Hepatocyte (in vitro differentiated cells): ENCODE measurements around the gene CEP95. TPM values are rescaled to one million over a fixed set of nuclear protein-coding genes. Genes with fewer than 3 reads are reported as not detected.

ENCODE experiments used
- DNase-seq: peaks from one replicate; pipeline ENCODE4 v3.0.0-alpha.2; 2016; ENCODE audit warnings: low spot score
- H2AFZ ChIP-seq: fragments of 200-600 bp; sonication (generic); 2 replicates; pipeline ENCODE4 v1.6.0; 2016; ENCODE audit warnings: antibody characterized with exemption, mild to moderate bottlenecking
- H3K27ac ChIP-seq: fragments of 200-600 bp; sonication (generic); 2 replicates; pipeline ENCODE4 v1.5.1; 2016; ENCODE audit warnings: mild to moderate bottlenecking
- H3K27me3 ChIP-seq: fragments of 200-600 bp; sonication (generic); 2 replicates; pipeline ENCODE4 v1.6.1; 2016
- H3K36me3 ChIP-seq: fragments of 200-600 bp; sonication (generic); replicated peaks from 2 replicates; pipeline ENCODE4 v1.5.1; 2016; ENCODE audit warnings: low read depth; ENCODE audit not compliant: insufficient read depth
- H3K4me1 ChIP-seq: fragments of 200-600 bp; sonication (generic); 2 replicates; pipeline ENCODE4 v1.5.1; 2016; ENCODE audit warnings: mild to moderate bottlenecking, moderate library complexity; ENCODE audit not compliant: insufficient read depth
- H3K4me2 ChIP-seq: fragments of 200-600 bp; sonication (generic); 2 replicates; pipeline ENCODE4 v1.6.0; 2016
- H3K4me3 ChIP-seq: fragments of 200-600 bp; sonication (generic); 2 replicates; pipeline ENCODE4 v1.5.1; 2016; ENCODE audit warnings: mild to moderate bottlenecking
- H3K79me2 ChIP-seq: fragments of 200-600 bp; sonication (generic); 2 replicates; pipeline ENCODE4 v1.6.0; 2017; ENCODE audit warnings: mild to moderate bottlenecking
- H3K9me2 ChIP-seq: fragments of 200-600 bp; sonication (generic); replicated peaks from 2 replicates; pipeline ENCODE4 v1.6.0; 2017; ENCODE audit warnings: mild to moderate bottlenecking; ENCODE audit not compliant: insufficient read depth
- H3K9me3 ChIP-seq: fragments of 200-600 bp; sonication (generic); 2 replicates; pipeline ENCODE4 v1.5.1; 2016; ENCODE audit warnings: low read depth, mild to moderate bottlenecking
- H4K20me1 ChIP-seq: fragments of 200-600 bp; sonication (generic); 2 replicates; pipeline ENCODE4 v1.6.0; 2016; ENCODE audit warnings: mild to moderate bottlenecking; ENCODE audit not compliant: insufficient read depth, poor library complexity, severe bottlenecking
- EZH2 ChIP-seq: fragments of 200-600 bp; sonication (generic); IDR thresholded peaks from 2 replicates; pipeline ENCODE4 v1.6.1; 2016; ENCODE audit warnings: antibody characterized with exemption, mild to moderate bottlenecking, borderline replicate concordance
- EZH2phosphoT487 ChIP-seq: fragments of 200-600 bp; sonication (generic); IDR thresholded peaks from one replicate; pipeline ENCODE4 v1.6.1; 2018; ENCODE audit warnings: antibody characterized with exemption, mild to moderate bottlenecking, low read depth, moderate library complexity; ENCODE audit not compliant: unreplicated experiment, severe bottlenecking
- WGBS: methylation state at CpG from one replicate; pipeline ENCODE4 v1.1.6; 2016; ENCODE audit warnings: low lambda C conversion rate; ENCODE audit errors: missing lambda C conversion rate; 5-methylcytosine and 5-hydroxymethylcytosine counted together
- polyA plus RNA-seq: library from polyadenylated mRNA; unstranded; fragments of >200 nt; fragmentation: Nextera tagmentation; extraction: Ambion mirVana; gene quantifications from 2 replicates; pipeline ENCODE4 v1.2.1, GENCODE V29; 2016
- total RNA-seq: library from RNA; depleted of rRNA; stranded (reverse); fragments of >200 nt; gene quantifications from 2 replicates; pipeline ENCODE4 v1.2.3, GENCODE V29; 2014
- TF ChIP-seq, protein P1 (sequence below): fragments of 200-600 bp; sonication (generic); IDR thresholded peaks from 2 replicates; pipeline ENCODE4 v1.5.1; 2016; ENCODE audit warnings: antibody characterized with exemption, mild to moderate bottlenecking; ENCODE audit not compliant: poor library complexity

Gene CEP95
- total and polyA plus RNA-seq, 2 experiments from 2014 or later, result 25.8 to 42.8 TPM

DNA sequence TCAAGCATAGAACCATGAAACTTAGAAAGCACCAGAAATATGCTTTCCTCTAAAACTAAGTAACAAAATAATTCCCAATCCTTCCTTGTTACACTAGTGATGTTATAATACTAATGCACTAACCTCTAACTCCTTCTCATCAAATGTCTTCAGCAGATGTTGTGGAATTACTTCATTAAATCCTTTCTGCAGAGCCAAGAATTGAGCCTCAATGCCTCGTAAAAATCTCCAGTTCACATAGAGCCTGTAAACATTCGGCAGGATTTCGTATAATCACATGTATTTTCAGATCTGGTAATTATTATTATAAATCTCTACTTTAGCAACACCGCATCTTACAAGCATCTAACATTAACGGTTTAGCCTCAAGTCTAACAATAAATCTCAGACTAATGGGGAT is 44.7 kb downstream of the CEP95 start:
- DNase-seq, result no peak
- H3K36me3 ChIP-seq, result no peaks in the 10 kb centered on the region
- no peaks in the 10 kb centered on the region for H3K79me2 ChIP-seq
- H3K27me3 ChIP-seq, result no peaks in the 10 kb centered on the region
- no peaks in the 10 kb centered on the region for H3K4me1 ChIP-seq
- H3K4me3 ChIP-seq, result no peak overlapping the region
- no peak for TF ChIP-seq EZH2phosphoT487
- TF ChIP-seq, protein P1, sequence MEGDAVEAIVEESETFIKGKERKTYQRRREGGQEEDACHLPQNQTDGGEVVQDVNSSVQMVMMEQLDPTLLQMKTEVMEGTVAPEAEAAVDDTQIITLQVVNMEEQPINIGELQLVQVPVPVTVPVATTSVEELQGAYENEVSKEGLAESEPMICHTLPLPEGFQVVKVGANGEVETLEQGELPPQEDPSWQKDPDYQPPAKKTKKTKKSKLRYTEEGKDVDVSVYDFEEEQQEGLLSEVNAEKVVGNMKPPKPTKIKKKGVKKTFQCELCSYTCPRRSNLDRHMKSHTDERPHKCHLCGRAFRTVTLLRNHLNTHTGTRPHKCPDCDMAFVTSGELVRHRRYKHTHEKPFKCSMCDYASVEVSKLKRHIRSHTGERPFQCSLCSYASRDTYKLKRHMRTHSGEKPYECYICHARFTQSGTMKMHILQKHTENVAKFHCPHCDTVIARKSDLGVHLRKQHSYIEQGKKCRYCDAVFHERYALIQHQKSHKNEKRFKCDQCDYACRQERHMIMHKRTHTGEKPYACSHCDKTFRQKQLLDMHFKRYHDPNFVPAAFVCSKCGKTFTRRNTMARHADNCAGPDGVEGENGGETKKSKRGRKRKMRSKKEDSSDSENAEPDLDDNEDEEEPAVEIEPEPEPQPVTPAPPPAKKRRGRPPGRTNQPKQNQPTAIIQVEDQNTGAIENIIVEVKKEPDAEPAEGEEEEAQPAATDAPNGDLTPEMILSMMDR, result no peak
- no peak for TF ChIP-seq EZH2
- H3K9me3 ChIP-seq, result no peaks in the 10 kb centered on the region
- H4K20me1 ChIP-seq, result no peaks in the 10 kb centered on the region
- H3K9me2 ChIP-seq, result no peaks in the 10 kb centered on the region
- 68% methylated on average over 5 of the region's 5 CpGs for WGBS
- no peak overlapping the region for H3K4me2 ChIP-seq
- no peak overlapping the region for H3K27ac ChIP-seq
- no peak overlapping the region for H2AFZ ChIP-seq

DNA sequence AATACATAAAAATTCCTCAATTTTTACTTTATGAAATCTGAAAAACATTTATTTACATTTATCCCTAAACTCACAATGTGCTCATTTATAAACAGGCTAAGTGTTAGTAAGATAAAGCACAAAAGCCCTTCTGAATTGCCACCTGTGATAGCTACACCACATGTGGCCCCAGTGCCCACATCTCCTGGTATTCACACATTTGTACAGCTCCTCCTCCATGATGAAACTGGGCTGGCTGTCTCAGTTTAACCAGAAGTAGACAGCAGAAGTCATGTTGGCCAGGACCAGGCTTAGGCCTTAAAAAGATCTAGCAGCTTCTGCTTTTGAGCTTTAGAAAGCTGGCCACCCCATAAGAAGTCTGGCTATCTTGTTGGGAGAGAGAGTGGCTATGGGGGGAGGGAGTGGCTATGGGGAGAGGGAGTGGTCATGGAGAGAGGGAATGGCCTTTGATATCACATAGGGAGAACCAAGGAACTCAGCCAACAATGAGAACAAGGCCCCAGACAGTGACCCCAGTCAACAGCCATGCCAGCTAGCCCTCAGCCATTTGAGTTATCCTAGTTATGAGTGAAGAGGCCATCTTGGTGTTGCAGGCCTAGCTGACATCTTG is 47.4 kb downstream of the CEP95 start:
- H3K27me3 ChIP-seq, result no peaks in the 10 kb centered on the region
- TF ChIP-seq EZH2phosphoT487 (no peak), EZH2 (no peak)
- H3K9me3 ChIP-seq, result no peaks in the 10 kb centered on the region
- no peaks in the 10 kb centered on the region for H3K4me1 ChIP-seq
- no peaks in the 10 kb centered on the region for H3K36me3 ChIP-seq
- no peak for DNase-seq
- no peaks in the 10 kb centered on the region for H4K20me1 ChIP-seq
- no peaks in the 10 kb centered on the region for H3K9me2 ChIP-seq
- no peak overlapping the region for H2AFZ ChIP-seq
- no peaks in the 10 kb centered on the region for H3K79me2 ChIP-seq
- no peak overlapping the region for H3K4me3 ChIP-seq
- no peak overlapping the region for H3K27ac ChIP-seq
- H3K4me2 ChIP-seq, result no peak overlapping the region

GRCh38 chr17:64555281-64555680 is 48.5 kb downstream of the CEP95 start:
- H3K4me3 ChIP-seq, result no peak overlapping the region
- H3K79me2 ChIP-seq, result no peaks in the 10 kb centered on the region
- H3K4me1 ChIP-seq, result no peaks in the 10 kb centered on the region
- H4K20me1 ChIP-seq, result no peaks in the 10 kb centered on the region
- TF ChIP-seq, protein P1, result no peak
- no peak for TF ChIP-seq EZH2
- no peak for TF ChIP-seq EZH2phosphoT487
- H3K4me2 ChIP-seq, result no peak overlapping the region
- H3K27ac ChIP-seq, result no peak overlapping the region
- no peaks in the 10 kb centered on the region for H3K36me3 ChIP-seq
- 100% methylated on average over 4 of the region's 4 CpGs for WGBS
- H3K9me3 ChIP-seq, result no peaks in the 10 kb centered on the region
- no peaks in the 10 kb centered on the region for H3K27me3 ChIP-seq
- no peaks in the 10 kb centered on the region for H3K9me2 ChIP-seq
- H2AFZ ChIP-seq, result no peak overlapping the region
- no peak for DNase-seq

DNA sequence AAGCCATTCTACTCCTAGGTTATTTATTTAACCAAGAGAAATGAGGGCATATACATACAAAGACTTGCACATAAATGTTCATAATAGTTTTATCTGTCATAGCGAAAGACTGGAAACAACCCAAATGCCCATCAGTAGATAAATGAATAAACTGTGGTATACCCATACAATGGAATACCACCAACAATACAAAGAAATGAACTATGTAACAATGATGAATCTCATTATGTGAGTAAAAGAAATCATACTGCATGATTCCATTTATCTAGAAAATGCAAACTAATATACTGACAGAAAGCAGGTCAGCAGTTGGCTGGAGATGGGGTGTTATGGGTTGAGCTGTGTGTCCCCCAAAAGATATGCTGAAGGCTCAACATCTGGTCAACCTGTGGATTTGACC is 57.3 kb downstream of the CEP95 start:
- Histone ChIP-seq H3K9me3 (no peaks in the 10 kb centered on the region), H2AFZ (no peak overlapping the region), H4K20me1 (no peaks in the 10 kb centered on the region), H3K36me3 (no peaks in the 10 kb centered on the region), H3K27ac (no peak overlapping the region), H3K4me2 (no peak overlapping the region), H3K9me2 (no peaks in the 10 kb centered on the region), H3K79me2 (no peaks in the 10 kb centered on the region), H3K4me1 (no peaks in the 10 kb centered on the region), H3K4me3 (no peak overlapping the region), H3K27me3 (no peaks in the 10 kb centered on the region)
- DNase-seq, result no peak
- 97% methylated on average over 1 of the region's 1 CpG for WGBS
- TF ChIP-seq EZH2phosphoT487, result no peak
- TF ChIP-seq, protein P1, result no peak
- TF ChIP-seq EZH2, result no peak
